HG03469 (cell line): ENCODE measurements around the gene PCBP4.
A peak's percentile ranks its signal among the peaks of the same experiment; 100 is the strongest.

Experiments used
- ATAC-seq: cut with Tn5 transposase; IDR thresholded peaks from one replicate; pipeline ENCODE4 v1.9.1; 2021; ENCODE audit warnings: mild to moderate bottlenecking, moderate library complexity, moderate number of reproducible peaks; ENCODE audit not compliant: unreplicated experiment

Gene PCBP4

DNA sequence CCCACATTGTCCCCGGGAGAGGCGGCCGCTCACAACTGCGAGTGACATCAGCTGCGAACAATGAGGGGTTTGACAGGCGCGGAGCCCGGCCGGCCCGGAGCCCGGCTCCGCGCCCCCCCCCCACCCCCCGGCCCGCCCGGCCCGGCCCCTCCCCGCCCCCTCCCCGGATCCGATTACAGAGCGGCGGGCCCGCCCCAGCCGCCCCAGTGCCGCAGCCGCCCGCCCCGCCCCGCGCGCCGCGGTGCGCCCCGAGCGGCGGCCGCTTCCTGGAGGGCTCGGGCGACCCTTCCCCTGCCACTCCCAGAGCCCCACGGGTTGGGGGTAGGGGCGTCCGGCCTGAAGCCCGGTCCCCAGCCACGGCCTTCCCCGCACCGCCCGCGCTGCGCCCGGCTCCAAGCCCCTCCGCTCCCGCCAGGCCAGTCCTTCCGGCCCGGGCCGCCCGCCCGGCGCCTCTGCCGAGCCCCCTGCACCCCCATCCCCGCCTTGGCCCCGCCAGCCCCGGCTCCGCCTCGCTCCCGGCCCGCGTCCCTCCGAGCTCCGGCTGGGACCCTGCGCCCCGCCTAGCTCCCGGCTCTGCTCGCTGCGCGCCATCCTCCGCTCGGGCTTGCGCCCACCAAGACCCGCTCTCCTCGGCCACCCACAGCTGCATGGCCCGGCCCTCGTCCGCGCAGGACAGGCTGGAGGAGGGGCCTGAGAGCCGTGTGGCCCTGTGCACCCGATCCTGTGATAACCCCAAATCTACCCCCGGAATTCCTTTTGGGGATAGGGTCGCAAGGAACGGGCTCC is at the start of gene PCBP4:
TSS of gene PCBP4 (minus strand) at position 71 of the 786 bp plus-strand sequence. CDS start 6,214 bp downstream, outside the sequence.
- ATAC-seq, result no peak

DNA sequence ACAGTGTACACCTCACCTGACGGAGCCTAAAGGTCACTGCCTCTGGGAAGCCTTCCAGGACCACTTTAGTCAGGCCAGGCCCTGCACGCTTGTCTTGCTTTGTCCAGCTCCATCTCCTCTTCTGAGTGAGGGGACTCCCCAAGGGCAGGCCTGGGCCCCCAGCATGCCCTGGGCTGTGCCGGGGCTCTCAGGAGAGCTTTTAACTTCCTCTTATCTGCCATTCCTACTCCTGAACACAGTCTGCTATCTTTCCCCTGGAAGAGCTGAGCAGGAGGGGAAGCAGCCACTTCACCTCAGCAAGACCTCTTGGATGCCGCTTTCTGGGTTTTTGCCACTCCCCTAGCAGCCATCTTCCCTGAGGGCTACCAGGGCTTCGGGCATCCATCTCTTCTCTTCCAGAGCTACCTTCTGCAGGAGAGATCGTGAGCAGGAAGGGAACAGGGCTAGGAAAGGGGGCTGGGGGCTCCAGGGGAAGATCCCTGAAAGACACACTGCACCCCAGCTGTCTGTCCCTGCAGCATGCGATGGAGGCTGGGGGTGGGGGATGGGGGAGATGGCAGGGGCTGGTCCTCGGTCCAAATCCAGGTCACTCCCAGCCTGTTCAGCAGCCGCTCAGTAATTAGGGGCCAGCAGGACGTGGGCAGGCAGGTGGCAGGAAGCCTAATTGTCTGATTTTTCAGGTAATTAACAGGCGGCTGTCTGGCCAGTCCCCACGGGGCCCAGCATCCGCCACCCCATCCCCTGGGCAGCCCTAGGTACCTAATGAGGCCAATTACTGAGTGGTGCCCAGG is 48.4 kb upstream of the PCBP4 start:
- no peak for ATAC-seq

DNA sequence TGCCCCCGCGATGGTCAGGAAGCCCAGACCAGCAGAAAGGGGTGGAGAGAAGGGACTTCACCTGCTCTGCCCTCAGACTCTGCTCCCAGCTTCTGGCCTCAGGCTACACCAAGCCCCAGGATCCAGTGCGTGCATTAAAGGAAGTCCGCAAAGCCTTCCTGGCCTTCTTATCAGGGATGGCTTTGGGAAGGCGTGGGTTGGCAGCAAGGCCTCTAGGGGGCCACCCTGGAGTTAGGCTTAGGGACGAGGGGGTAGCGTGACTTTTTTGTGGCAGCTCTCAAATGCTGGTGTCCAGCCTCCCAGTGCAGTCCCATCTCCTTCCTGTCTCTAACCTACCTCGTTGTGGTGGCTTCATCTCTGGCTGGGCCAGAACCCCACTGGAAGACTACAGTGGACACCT is 47.4 kb upstream of the PCBP4 start:
- ATAC-seq, result no peak

DNA sequence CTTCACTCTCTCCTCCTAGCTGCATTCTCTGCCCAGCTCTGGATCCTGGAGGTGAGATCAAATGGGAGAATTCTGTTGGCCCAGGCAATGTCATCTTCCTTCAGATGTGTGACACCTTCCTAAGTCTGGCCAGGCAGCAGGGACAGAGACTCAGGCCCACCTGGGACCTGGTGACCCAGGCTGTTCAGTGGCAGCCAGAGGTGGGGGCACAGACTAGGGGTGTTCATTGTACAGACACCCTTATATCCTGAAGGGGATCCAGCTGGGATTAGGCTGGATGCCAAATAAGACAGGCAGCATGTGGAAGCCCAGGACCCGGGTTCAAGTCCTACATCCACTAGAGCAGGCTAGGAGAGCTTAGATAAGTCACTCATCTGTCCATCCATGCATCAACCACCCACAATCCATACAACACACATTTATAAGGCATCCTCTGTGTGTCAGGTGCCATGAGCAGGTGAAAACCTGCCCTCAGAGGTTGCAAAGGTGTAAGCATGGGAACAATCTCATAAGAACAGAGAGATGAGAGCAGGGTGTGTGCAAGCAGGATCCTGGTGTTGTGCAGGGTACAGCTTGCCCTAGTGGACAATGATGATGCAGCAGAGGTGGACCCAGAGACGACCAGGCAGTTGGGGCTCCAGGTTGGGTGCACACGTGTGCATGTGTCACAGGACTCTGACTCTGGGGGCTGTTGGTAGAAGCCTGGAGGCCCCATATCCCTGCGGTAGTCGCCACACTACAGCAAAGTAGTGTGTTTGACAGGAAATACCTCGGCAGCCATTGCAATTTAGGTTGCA is 46.7 kb upstream of the PCBP4 start:
- no peak for ATAC-seq

- no peak for ATAC-seq
Measured at GRCh38 chr3:52012699-52013098, 45.4 kb upstream of the PCBP4 start.

DNA sequence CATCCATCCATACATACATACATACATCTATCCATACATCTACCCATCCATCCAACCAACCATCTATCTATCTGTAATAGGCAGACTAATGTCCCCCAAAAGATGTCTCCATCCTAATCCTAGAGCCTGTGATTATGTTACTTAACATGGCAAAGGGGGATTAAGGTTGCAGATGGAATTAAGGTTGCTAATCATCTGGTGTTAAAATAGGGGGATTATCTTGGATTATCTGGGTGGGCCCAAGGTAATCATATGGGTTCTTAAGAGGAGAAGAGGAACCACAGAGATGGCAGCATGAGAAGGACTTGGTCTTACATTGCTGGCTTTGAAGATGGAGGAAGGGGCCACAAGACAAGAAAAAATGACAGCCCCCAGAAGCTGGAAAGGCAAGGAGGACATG is 43.2 kb upstream of the PCBP4 start:
- no peak for ATAC-seq

- ATAC-seq, result no peak
Measured at GRCh38 chr3:52007291-52007690, 40.0 kb upstream of the PCBP4 start.

GRCh38 chr3:52006820-52007133 is 39.5 kb upstream of the PCBP4 start:
- no peak for ATAC-seq

- no peak for ATAC-seq
Measured at GRCh38 chr3:52006017-52006819, 39.0 kb upstream of the PCBP4 start.

DNA sequence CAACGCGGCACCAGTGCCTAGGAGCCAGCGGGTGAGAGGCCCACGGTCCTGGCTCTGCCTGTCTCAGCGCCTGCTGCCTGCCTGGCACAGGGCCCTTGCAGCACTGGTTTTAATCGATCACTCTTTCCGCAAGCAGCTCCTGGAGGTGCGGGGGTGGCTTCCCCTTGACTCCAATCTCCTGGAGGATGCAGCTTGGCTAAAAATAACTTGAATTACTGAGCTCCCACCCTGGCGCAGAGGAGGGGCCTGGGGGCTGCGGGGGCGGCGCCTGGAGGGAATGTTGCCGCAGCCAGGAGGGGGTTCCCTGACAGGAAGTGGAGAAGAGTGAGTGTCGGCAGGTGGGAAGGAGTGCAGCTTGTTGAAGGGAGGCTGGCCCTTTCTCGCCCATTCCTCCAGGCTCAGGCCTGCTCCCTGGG is 38.3 kb upstream of the PCBP4 start:
- ATAC-seq, result no peak

DNA sequence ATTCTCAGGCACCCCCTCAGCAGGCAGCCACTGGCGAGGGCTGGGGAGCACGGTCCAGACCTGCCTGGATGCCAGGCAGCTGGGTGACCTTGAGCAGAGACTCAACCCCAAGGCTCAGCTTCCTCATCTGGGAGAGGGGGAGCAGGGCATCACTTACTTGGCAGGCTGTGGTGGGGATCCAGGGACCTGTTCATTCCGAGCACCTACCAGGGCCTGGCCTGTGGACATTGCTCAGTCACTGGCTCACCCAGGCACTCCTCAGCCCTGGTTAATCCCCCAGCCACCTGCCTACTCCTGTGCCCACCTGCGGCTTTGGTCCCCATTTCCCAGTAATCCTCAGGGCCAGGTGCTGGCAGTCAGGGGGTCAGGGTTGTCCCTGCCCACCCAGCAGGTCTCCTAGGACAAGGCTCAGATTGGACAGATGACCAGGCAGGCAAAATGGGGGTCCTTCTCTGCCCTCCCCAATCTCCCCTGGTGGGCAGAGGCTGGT is 37.7 kb upstream of the PCBP4 start:
- no peak for ATAC-seq

DNA sequence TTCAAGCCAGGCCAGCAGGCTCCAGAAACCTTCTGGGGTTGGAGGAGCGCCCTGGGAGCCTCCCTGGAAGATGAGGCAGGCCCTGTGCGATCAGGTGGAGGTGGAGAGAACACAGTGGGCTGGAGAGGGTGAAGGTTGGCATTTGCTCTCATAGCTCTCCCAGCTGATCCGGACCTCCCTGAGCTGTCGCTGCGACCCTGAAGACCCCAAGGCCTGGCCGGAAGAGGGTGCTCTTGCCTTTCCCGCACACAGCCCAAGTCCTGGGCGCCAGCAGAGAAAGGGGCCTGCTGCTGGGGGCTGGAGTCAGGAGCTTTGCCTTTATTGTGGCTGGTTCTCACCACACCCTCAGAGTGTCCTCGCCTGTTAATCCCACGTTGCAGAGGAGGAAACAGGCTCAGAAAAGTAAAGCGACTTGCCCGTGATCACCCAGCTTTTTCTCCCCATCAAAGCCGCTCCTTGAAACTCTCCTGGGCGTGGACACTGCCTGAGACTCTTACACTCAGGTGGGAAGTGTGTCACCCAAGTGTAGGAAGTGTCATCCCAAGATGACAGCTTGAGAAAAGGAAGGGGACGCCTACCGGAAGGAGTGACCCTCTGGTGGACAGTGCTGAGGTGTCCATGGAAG is 37.0 kb upstream of the PCBP4 start:
- ATAC-seq, result no peak

DNA sequence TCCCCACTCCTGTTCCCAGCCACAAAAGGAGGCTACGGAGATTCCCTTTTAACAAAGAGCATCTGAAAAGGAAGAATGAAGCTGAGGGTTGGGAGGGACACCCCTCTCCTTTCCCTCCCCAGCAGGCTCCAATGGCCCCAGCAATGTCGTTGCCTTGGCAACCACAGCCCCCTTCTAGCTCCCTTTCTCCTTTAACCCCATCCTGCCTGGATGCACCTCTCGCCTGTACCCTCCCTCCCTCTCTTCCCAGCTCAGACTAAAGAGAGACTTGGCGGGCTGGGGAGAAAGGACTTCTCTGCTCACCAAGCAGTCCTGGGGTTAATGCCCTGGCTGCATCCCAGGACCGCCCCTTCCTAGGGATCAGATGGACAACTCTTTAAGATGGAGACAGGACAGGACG is 35.5 kb upstream of the PCBP4 start:
- no peak for ATAC-seq

DNA sequence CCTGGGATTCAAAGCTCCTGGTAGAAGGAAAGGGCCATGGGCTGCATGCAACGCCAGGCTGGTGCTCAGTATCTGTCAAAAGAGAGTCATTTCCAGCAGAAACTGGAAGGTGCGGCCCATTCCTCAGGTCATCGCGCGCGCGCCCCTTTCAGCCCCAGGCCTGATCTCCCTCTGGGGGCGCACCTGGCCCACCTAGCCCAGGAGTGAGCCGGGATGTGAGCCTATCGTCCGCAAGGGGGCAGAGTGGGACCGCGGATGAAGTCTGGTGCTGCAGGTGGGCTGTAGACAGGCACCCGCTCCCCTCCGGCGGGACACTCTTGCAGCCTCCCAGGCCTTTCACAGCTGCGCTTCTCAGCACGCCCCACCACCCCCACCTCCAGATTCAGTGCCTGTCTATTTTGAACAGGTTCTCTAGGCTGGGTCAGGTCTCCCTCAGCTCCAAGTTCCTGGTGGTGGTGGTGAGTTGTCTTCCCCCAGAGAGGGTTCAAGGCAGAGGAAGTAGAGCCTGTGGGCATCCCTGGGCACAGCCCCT is 34.3 kb upstream of the PCBP4 start:
- peak; percentile 69 for ATAC-seq

- no peak for ATAC-seq
Measured at GRCh38 chr3:51999846-52000245, 32.6 kb upstream of the PCBP4 start.

GRCh38 chr3:51998774-51999173 is 31.5 kb upstream of the PCBP4 start:
- ATAC-seq, result no peak

DNA sequence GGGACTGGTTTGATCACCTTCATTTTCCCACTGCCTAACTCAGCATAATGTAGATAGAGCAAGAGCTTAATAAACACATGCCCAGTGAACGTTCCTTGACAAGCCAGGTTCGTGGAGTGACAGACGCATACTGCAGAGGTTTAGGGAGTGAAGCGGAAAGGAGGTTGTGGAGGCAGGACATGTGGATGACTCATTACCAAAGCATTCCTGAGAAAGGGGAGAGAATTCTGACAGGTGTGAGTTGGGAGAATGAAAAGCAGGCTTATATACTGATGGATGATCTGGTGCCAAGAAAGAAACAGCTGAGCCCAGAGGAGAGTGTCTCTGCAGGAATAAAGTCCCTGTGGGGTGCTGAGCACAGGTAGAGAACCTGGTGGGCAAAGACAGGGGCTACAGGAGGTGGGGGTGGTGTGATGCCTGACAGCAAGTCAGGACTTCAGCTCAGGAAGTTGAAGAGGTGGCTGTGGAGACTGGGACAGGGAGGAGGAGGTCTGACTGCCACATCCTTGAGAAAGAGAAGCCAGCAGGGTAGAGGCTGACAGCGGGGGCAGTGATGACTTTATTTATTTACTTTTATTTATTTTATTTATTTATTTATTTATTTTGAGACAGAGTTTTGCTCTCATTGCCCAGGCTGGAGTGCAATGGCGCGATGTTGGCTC is 30.8 kb upstream of the PCBP4 start:
- ATAC-seq, result no peak

DNA sequence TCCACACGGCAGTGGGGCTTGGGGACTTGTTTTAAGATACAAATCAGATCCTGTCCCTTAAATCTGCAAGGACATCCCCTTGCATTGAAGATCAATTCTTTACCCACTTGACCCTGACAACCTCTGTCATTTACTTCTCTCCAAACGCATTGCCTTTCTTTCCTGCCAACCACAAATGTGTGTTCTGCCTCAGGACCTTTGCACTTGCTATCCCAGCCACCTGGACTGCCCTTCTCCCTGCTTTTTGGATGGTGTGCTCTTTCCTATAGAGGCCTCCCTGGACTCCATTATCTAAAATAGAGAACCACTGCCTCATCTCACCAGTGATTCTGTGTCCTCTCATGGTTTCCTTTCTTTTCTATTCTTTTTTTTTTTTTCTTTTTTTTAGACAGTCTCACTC is 29.9 kb upstream of the PCBP4 start:
- ATAC-seq, result no peak
